Endothelial cell (in vitro differentiated cells): ENCODE results near the gene SH3PXD2A. TPM values are rescaled to one million over a fixed set of nuclear protein-coding genes. Genes with fewer than 3 reads are reported as not detected.
"Not testable (repeated sequence)": the region's sequence is repeated elsewhere in the genome, so short reads cannot be mapped to it uniquely, and the experiment has no call there.

Experiments
- DNase-seq: peaks from one replicate; pipeline ENCODE4 v3.0.0; 2021; ENCODE audit warnings: low spot score
- H3K27ac Mint-ChIP-seq: one replicate; pipeline ENCODE4 v1.8.0; 2021; ENCODE audit warnings: mixed read lengths, inconsistent platforms; ENCODE audit not compliant: unreplicated experiment
- H3K27me3 Mint-ChIP-seq: one replicate; pipeline ENCODE4 v1.8.0; 2021; ENCODE audit warnings: mild to moderate bottlenecking, moderate library complexity, mixed read lengths, inconsistent platforms; ENCODE audit not compliant: unreplicated experiment
- H3K36me3 Mint-ChIP-seq: one replicate; pipeline ENCODE4 v1.8.0; 2021; ENCODE audit warnings: mild to moderate bottlenecking, low read depth, mixed read lengths, inconsistent platforms; ENCODE audit not compliant: unreplicated experiment
- H3K4me1 Mint-ChIP-seq: one replicate; pipeline ENCODE4 v1.8.0; 2021; ENCODE audit warnings: mild to moderate bottlenecking, mixed read lengths, inconsistent platforms; ENCODE audit not compliant: unreplicated experiment
- H3K4me3 Mint-ChIP-seq: one replicate; pipeline ENCODE4 v1.8.0; 2021; ENCODE audit warnings: mild to moderate bottlenecking, mixed read lengths, inconsistent platforms; ENCODE audit not compliant: unreplicated experiment
- H3K9me3 Mint-ChIP-seq: one replicate; pipeline ENCODE4 v1.8.0; 2021; ENCODE audit warnings: mixed read lengths, inconsistent platforms; ENCODE audit not compliant: unreplicated experiment
- CTCF ChIP-seq: fragments of 200-600 bp; sonication (generic); IDR thresholded peaks from one replicate; pipeline ENCODE4 v1.5.0; 2021; ENCODE audit warnings: antibody characterized with exemption; ENCODE audit not compliant: unreplicated experiment
- total RNA-seq: library from RNA; stranded (reverse); fragmentation: NEBNext Ultra II Directional; extraction: Animal tissue kit (Norgen Biotek cat#: 25700); gene quantifications from one replicate; pipeline ENCODE4 v1.2.1, GENCODE V29; 2021; ENCODE audit not compliant: unreplicated experiment

SH3PXD2A gene
- total RNA-seq, 1 donor from 2014 or later: 59.9 TPM

- H3K36me3 Mint-ChIP-seq: peaks cover 14% of the 10 kb centered on the region
- H3K4me3 Mint-ChIP-seq: no peak overlapping the region
- no peak for DNase-seq
- H3K9me3 Mint-ChIP-seq: no peaks in the 10 kb centered on the region
- TF ChIP-seq CTCF: no peak
- peaks cover 18% of the 10 kb centered on the region for H3K27me3 Mint-ChIP-seq
- peaks cover 33% of the 10 kb centered on the region for H3K4me1 Mint-ChIP-seq
- H3K27ac Mint-ChIP-seq: peak overlapping the region; percentile 27
Observed at GRCh38 chr10:103780242-103781149, 74.9 kb downstream of the SH3PXD2A start.

GRCh38 chr10:103778358-103779139, 76.8 kb downstream of the SH3PXD2A start:
- Mint-ChIP-seq H3K4me1 (peaks cover 36% of the 10 kb centered on the region), H3K9me3 (no peaks in the 10 kb centered on the region), H3K4me3 (no peak overlapping the region)

GRCh38 chr10:103776878-103777591, 78.3 kb downstream of the SH3PXD2A start:
- Mint-ChIP-seq H3K9me3 (no peaks in the 10 kb centered on the region), H3K36me3 (peaks cover 6% of the 10 kb centered on the region), H3K4me3 (no peak overlapping the region), H3K27me3 (peaks cover 3% of the 10 kb centered on the region), H3K4me1 (peaks cover 28% of the 10 kb centered on the region), H3K27ac (no peak overlapping the region)
- no peak for TF ChIP-seq CTCF
- no peak for DNase-seq

More at GRCh38 chr10:103778358-103779139, 76.8 kb downstream of the SH3PXD2A start:
- H3K36me3 Mint-ChIP-seq: peaks cover 14% of the 10 kb centered on the region
- peaks cover 14% of the 10 kb centered on the region for H3K27me3 Mint-ChIP-seq
- no peak overlapping the region for H3K27ac Mint-ChIP-seq
- DNase-seq: no peak
- TF ChIP-seq CTCF: no peak

GRCh38 chr10:103775776-103776175, 79.6 kb downstream of the SH3PXD2A start:
- no peak for DNase-seq
- Mint-ChIP-seq H3K27me3 (peaks cover 4% of the 10 kb centered on the region), H3K4me1 (peaks cover 28% of the 10 kb centered on the region), H3K27ac (no peak overlapping the region), H3K9me3 (no peaks in the 10 kb centered on the region), H3K4me3 (no peak overlapping the region), H3K36me3 (peaks cover 6% of the 10 kb centered on the region)
- no peak for TF ChIP-seq CTCF

- not testable (repeated sequence) for H3K9me3 Mint-ChIP-seq, DNase-seq, H3K27ac Mint-ChIP-seq, H3K27me3 Mint-ChIP-seq, H3K4me3 Mint-ChIP-seq
- H3K36me3 Mint-ChIP-seq: peaks cover 14% of the 10 kb centered on the region
- H3K4me1 Mint-ChIP-seq: peaks cover 29% of the 10 kb centered on the region
Observed at GRCh38 chr10:103772846-103773245, 82.5 kb downstream of the SH3PXD2A start.
